ENCODE results near the gene KREMEN1.
"Not testable (repeated sequence)": the region's sequence is repeated elsewhere in the genome, so short reads cannot be mapped to it uniquely, and the experiment has no call there.

KREMEN1 gene

DNA sequence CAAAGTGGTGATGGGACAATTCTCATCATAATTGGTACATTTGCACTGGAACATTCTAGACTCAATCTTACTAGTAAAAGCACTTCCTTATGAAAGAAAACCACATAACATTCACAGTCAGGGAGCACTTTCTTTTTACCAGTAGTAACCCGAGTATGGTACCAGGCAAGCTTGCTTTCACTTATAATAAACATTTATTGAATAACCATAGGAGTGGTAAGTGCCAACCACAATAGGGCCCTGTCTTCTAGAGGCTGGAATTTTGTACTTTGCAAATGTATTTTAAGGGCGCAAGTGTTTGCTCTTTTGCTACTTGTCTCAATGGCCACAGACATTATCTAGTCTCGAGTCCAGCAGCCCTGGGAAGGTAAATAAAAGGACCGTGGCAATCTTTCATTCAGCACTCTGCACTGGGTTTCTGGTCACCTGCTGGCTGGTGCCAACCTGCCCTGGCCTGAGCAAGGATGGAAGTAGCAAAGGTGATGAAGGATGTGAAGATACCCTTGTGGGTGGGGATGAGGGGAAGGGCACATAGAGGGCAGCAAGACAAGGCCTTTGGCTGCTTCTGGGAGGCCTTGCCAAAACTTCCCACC is 35.4 kb upstream of the KREMEN1 start:
- Histone ChIP-seq H3K4me3 (ENCODE audit: low read length) (no peak overlapping the region), H3K4me2 (ENCODE audit: low read length) (no peak overlapping the region), H4K8ac (ENCODE audit: low read depth, low read length) (no peak overlapping the region), H4K5ac (ENCODE audit: low read length) (no peak overlapping the region), H3K27me3 (ENCODE audit: insufficient read depth, low read length, poor library complexity) (no peaks in the 10 kb centered on the region), H3K18ac (ENCODE audit: low read length) (no peak overlapping the region), H2BK15ac (replicated peaks; ENCODE audit: low read depth) (no peak overlapping the region), H2AK5ac (ENCODE audit: low read length) (no peak overlapping the region), H3K79me1 (ENCODE audit: low read length) (peaks cover 18% of the 10 kb centered on the region), H2BK5ac (ENCODE audit: low read length) (no peak overlapping the region), H3K4me1 (ENCODE audit: control insufficient read depth, low read depth, low read length) (no peaks in the 10 kb centered on the region), H3K56ac (ENCODE audit: low read length) (no peak overlapping the region), H3K23ac (ENCODE audit: low read length) (no peak overlapping the region), H3K36me3 (ENCODE audit: control insufficient read depth, insufficient read depth, low read length) (no peaks in the 10 kb centered on the region), H3K9ac (ENCODE audit: low read length) (no peak overlapping the region), H2BK120ac (ENCODE audit: low read depth, low read length) (no peak overlapping the region), H3K27ac (ENCODE audit: low read depth, low read length) (no peak overlapping the region), H3K4ac (ENCODE audit: low read depth, low read length) (no peak overlapping the region), H3K79me2 (ENCODE audit: control insufficient read depth, insufficient read depth, low read length) (peaks cover 11% of the 10 kb centered on the region)
- no peak for DNase-seq
- WGBS (ENCODE audit: extremely low coverage, insufficient coverage, low lambda C conversion rate): no CpG with 5 or more reads among the region's 4 CpGs

DNA sequence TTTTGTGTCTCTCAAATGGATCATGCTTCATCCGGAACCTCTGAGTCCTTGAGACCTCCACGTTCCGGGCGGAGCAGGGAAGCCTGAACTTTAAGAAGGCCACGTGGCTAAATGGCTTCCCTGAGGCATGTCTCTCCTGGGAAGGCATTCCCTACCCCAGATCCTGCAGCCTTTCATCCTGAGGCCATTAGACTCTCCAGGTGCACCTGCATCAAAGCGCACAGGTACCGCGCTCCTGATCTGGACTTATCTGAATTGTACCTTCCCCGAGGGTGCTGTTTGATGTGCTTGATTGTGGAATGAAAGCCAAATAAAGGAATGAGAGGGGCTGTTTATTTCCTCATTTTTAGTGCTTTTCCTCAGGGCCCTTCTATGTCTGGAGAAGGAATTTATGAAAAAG is 33.7 kb upstream of the KREMEN1 start:
- H3K4ac ChIP-seq (ENCODE audit: low read depth, low read length): no peak overlapping the region
- H3K18ac ChIP-seq (ENCODE audit: low read length): no peak overlapping the region
- no peak overlapping the region for H3K56ac ChIP-seq (ENCODE audit: low read length)
- no peak overlapping the region for H3K4me2 ChIP-seq (ENCODE audit: low read length)
- no peaks in the 10 kb centered on the region for H3K36me3 ChIP-seq (ENCODE audit: control insufficient read depth, insufficient read depth, low read length)
- H3K4me1 ChIP-seq (ENCODE audit: control insufficient read depth, low read depth, low read length): no peaks in the 10 kb centered on the region
- no peak overlapping the region for H3K23ac ChIP-seq (ENCODE audit: low read length)
- peaks cover 4% of the 10 kb centered on the region for H3K79me2 ChIP-seq (ENCODE audit: control insufficient read depth, insufficient read depth, low read length)
- no peak overlapping the region for H2BK120ac ChIP-seq (ENCODE audit: low read depth, low read length)
- H3K4me3 ChIP-seq (ENCODE audit: low read length): no peak overlapping the region
- DNase-seq: no peak
- no peak overlapping the region for H4K5ac ChIP-seq (ENCODE audit: low read length)
- H3K27me3 ChIP-seq (ENCODE audit: insufficient read depth, low read length, poor library complexity): no peaks in the 10 kb centered on the region
- H3K79me1 ChIP-seq (ENCODE audit: low read length): peaks cover 12% of the 10 kb centered on the region
- no peak overlapping the region for H2BK5ac ChIP-seq (ENCODE audit: low read length)
- no peak overlapping the region for H3K27ac ChIP-seq (ENCODE audit: low read depth, low read length)
- no peak overlapping the region for H2BK15ac ChIP-seq (replicated peaks; ENCODE audit: low read depth)
- no peak overlapping the region for H4K8ac ChIP-seq (ENCODE audit: low read depth, low read length)
- no peak overlapping the region for H2AK5ac ChIP-seq (ENCODE audit: low read length)
- no CpG with 5 or more reads among the region's 9 CpGs for WGBS (ENCODE audit: extremely low coverage, insufficient coverage, low lambda C conversion rate)
- H3K9ac ChIP-seq (ENCODE audit: low read length): no peak overlapping the region

DNA sequence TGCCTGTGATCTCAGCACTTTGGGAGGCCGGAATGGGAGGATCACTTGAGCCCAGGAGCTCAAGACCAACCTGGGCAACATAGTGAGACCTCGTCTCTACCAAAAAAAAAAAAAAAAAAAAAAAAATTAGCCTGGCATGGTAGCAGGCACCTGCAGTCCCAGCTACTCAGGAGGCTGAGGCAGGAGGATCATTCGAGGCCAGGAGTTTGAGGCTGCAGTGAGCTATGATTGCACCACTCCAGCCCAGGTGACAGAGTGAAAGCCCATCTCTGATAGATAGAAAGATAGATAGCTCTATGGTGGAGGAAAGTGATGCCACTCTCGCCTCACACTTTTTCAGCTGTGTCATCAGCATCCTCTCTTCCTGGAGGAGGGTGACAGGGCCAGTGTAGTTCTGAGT is 33.2 kb upstream of the KREMEN1 start:
- not testable (repeated sequence) for H3K27ac ChIP-seq (ENCODE audit: low read depth, low read length); DNase-seq; H4K5ac ChIP-seq (ENCODE audit: low read length); H3K79me1 ChIP-seq (ENCODE audit: low read length); H4K8ac ChIP-seq (ENCODE audit: low read depth, low read length); H3K4me1 ChIP-seq (ENCODE audit: control insufficient read depth, low read depth, low read length); H2BK5ac ChIP-seq (ENCODE audit: low read length); H3K23ac ChIP-seq (ENCODE audit: low read length); H2BK120ac ChIP-seq (ENCODE audit: low read depth, low read length); H3K4ac ChIP-seq (ENCODE audit: low read depth, low read length); H3K56ac ChIP-seq (ENCODE audit: low read length); H2BK15ac ChIP-seq (replicated peaks; ENCODE audit: low read depth); H3K79me2 ChIP-seq (ENCODE audit: control insufficient read depth, insufficient read depth, low read length); H3K36me3 ChIP-seq (ENCODE audit: control insufficient read depth, insufficient read depth, low read length); H3K18ac ChIP-seq (ENCODE audit: low read length); H3K4me3 ChIP-seq (ENCODE audit: low read length); H3K27me3 ChIP-seq (ENCODE audit: insufficient read depth, low read length, poor library complexity); H3K9ac ChIP-seq (ENCODE audit: low read length); H3K4me2 ChIP-seq (ENCODE audit: low read length); H2AK5ac ChIP-seq (ENCODE audit: low read length)
- no CpG with 5 or more reads among the region's 4 CpGs for WGBS (ENCODE audit: extremely low coverage, insufficient coverage, low lambda C conversion rate)

DNA sequence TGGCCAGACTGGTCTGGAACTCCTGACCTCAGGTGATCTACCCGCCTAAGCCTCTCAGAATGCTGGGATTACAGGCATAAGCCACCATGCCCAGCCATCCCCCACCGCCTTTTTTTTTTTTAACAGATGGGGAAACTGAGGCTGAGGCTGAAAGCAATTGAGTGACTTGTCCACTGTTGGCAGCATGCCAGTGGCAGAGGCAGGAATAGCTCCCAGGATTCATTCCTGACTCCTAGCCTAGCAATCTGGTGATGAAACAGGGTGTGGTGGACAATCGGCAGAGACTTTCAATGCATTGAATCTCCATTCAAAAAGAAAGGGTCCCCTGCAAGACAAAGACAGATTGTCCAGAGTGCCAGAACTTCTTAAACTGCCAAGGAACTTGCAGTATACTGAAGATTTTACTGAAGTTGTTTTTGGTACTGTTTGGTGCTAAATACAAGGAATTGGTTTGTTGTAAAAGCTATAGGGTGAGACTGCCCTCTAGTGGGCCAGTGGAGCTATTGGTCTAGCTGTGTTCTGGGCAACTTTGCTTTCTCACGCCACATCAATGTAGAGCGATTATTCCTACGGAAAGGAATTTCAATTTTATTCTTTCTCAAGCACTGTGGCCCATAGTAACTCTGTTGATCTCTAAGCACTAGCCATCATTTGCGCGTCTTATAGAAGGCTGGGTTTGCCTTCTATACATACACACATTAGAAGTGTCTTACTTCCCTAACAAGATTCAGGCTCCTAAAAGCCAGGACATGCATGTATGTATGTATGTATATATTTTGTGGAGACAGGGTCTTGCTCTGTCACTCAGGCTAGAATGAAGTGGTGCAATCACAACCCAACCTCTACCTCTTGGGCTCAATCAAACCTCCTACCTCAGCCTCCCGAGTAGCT is 32.2 kb upstream of the KREMEN1 start:
- Histone ChIP-seq H3K4me3 (ENCODE audit: low read length) (no peak overlapping the region), H3K18ac (ENCODE audit: low read length) (no peak overlapping the region), H3K79me1 (ENCODE audit: low read length) (peaks cover 7% of the 10 kb centered on the region), H4K8ac (ENCODE audit: low read depth, low read length) (no peak overlapping the region), H2AK5ac (ENCODE audit: low read length) (no peak overlapping the region), H3K9ac (ENCODE audit: low read length) (no peak overlapping the region), H3K4ac (ENCODE audit: low read depth, low read length) (no peak overlapping the region), H3K4me1 (ENCODE audit: control insufficient read depth, low read depth, low read length) (no peaks in the 10 kb centered on the region), H3K4me2 (ENCODE audit: low read length) (no peak overlapping the region), H2BK120ac (ENCODE audit: low read depth, low read length) (no peak overlapping the region), H3K56ac (ENCODE audit: low read length) (no peak overlapping the region), H2BK15ac (replicated peaks; ENCODE audit: low read depth) (no peak overlapping the region), H3K27ac (ENCODE audit: low read depth, low read length) (no peak overlapping the region), H3K27me3 (ENCODE audit: insufficient read depth, low read length, poor library complexity) (no peaks in the 10 kb centered on the region), H3K79me2 (ENCODE audit: control insufficient read depth, insufficient read depth, low read length) (no peaks in the 10 kb centered on the region), H4K5ac (ENCODE audit: low read length) (no peak overlapping the region), H2BK5ac (ENCODE audit: low read length) (no peak overlapping the region), H3K36me3 (ENCODE audit: control insufficient read depth, insufficient read depth, low read length) (no peaks in the 10 kb centered on the region), H3K23ac (ENCODE audit: low read length) (no peak overlapping the region)
- peak; percentile 79 for DNase-seq
- no CpG with 5 or more reads among the region's 9 CpGs for WGBS (ENCODE audit: extremely low coverage, insufficient coverage, low lambda C conversion rate)

DNA sequence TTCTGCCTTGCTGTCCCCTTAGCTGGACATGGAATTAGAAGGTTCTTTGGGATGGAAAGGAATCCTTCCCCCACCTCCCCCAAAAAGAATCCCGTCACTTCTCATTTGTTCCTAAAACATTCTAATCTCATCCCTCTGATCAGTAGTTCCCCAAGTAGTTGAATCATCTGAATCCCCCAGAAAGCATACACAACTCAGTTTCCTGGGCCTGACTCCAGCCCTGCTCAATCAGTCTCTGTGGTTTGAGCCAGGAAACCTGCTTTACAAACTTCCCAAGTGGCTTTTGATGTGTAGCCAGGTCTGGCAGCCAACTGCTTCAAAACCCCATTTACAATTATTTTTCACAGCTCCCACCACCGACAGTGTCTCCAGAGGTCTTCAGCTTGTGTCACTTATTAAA is 31.4 kb upstream of the KREMEN1 start:
- DNase-seq: no peak
- H3K27me3 ChIP-seq (ENCODE audit: insufficient read depth, low read length, poor library complexity): no peaks in the 10 kb centered on the region
- no peak overlapping the region for H3K9ac ChIP-seq (ENCODE audit: low read length)
- no peak overlapping the region for H4K5ac ChIP-seq (ENCODE audit: low read length)
- no peaks in the 10 kb centered on the region for H3K4me1 ChIP-seq (ENCODE audit: control insufficient read depth, low read depth, low read length)
- no peak overlapping the region for H3K4me2 ChIP-seq (ENCODE audit: low read length)
- no CpG with 5 or more reads among the region's 2 CpGs for WGBS (ENCODE audit: extremely low coverage, insufficient coverage, low lambda C conversion rate)
- no peaks in the 10 kb centered on the region for H3K79me2 ChIP-seq (ENCODE audit: control insufficient read depth, insufficient read depth, low read length)
- no peak overlapping the region for H2BK5ac ChIP-seq (ENCODE audit: low read length)
- H3K4ac ChIP-seq (ENCODE audit: low read depth, low read length): no peak overlapping the region
- H3K18ac ChIP-seq (ENCODE audit: low read length): no peak overlapping the region
- no peak overlapping the region for H3K27ac ChIP-seq (ENCODE audit: low read depth, low read length)
- H3K56ac ChIP-seq (ENCODE audit: low read length): no peak overlapping the region
- H4K8ac ChIP-seq (ENCODE audit: low read depth, low read length): no peak overlapping the region
- H2AK5ac ChIP-seq (ENCODE audit: low read length): no peak overlapping the region
- no peak overlapping the region for H2BK15ac ChIP-seq (replicated peaks; ENCODE audit: low read depth)
- no peaks in the 10 kb centered on the region for H3K36me3 ChIP-seq (ENCODE audit: control insufficient read depth, insufficient read depth, low read length)
- no peak overlapping the region for H3K23ac ChIP-seq (ENCODE audit: low read length)
- H3K4me3 ChIP-seq (ENCODE audit: low read length): no peak overlapping the region
- H3K79me1 ChIP-seq (ENCODE audit: low read length): peaks cover 7% of the 10 kb centered on the region
- no peak overlapping the region for H2BK120ac ChIP-seq (ENCODE audit: low read depth, low read length)
